Skeletal muscle tissue (tissue), 4 donors: ENCODE measurements around the gene PACSIN2. TPM values are rescaled to one million over a fixed set of nuclear protein-coding genes. Genes with fewer than 3 reads are reported as not detected.
"Not testable (repeated sequence)": the region's sequence is repeated elsewhere in the genome, so short reads cannot be mapped to it uniquely, and the experiment has no call there.

Experiments used
- H3K27ac ChIP-seq: one replicate; pipeline ENCODE4 v1.7.0; 2013; ENCODE audit warnings: mild to moderate bottlenecking, low read depth, low read length, inconsistent platforms
- H3K27me3 ChIP-seq, 3 donors: one replicate each; pipeline ENCODE4 v1.7.0; 2013; ENCODE audit warnings: low read length in 3 of 3; ENCODE audit not compliant: control insufficient read depth in 3 of 3, insufficient read depth in 3 of 3
- H3K36me3 ChIP-seq, 3 donors: one replicate each; pipeline ENCODE4 v1.7.0; 2013; ENCODE audit warnings: low read length in 3 of 3; ENCODE audit not compliant: control insufficient read depth in 3 of 3, insufficient read depth in 3 of 3
- H3K4me1 ChIP-seq, 3 donors: one replicate each; pipeline ENCODE4 v1.7.0; 2013; ENCODE audit warnings: low read length in 3 of 3, mild to moderate bottlenecking in 3 of 3; ENCODE audit not compliant: control insufficient read depth in 3 of 3, insufficient read depth in 3 of 3
- H3K4me3 ChIP-seq, 3 donors: one replicate each; pipeline ENCODE4 v1.7.0; 2013; ENCODE audit warnings: low read length in 3 of 3
- H3K9ac ChIP-seq, 3 donors: one replicate each; pipeline ENCODE4 v1.7.0; 2013; ENCODE audit warnings: low read length in 3 of 3, mild to moderate bottlenecking in 3 of 3, moderate library complexity in 2 of 3, low read depth in 1 of 3
- H3K9me3 ChIP-seq, 3 donors: one replicate each; pipeline ENCODE4 v1.7.0; 2013; ENCODE audit warnings: low read length in 3 of 3; ENCODE audit not compliant: control insufficient read depth in 3 of 3
- total RNA-seq: library from RNA; depleted of rRNA; stranded (reverse); fragments of >200 nt; gene quantifications from one replicate; pipeline ENCODE4 v1.2.3, GENCODE V29; 2014
- donor health status: Osteomylitis.

The PACSIN2 gene
- total RNA-seq, 1 donor from 2014 or later = 20.9 TPM

GRCh38 chr22:43002202-43002586, 12.8 kb downstream of the PACSIN2 start:
- H3K4me3 ChIP-seq = no peak overlapping the region
- H3K9me3 ChIP-seq = no peaks in the 10 kb centered on the region
- no peak overlapping the region for H3K27ac ChIP-seq
- H3K9ac ChIP-seq = no peak overlapping the region
- H3K36me3 ChIP-seq = no peaks in the 10 kb centered on the region
- H3K4me1 ChIP-seq = peaks cover 25 to 45% (median 31%) of the 10 kb centered on the region in 3 donors
- no peaks in the 10 kb centered on the region for H3K27me3 ChIP-seq

- peak overlapping the region in 2 of 3 donors; percentile 54 to 57 for H3K9ac ChIP-seq
- no peak overlapping the region for H3K4me3 ChIP-seq
- peaks cover 25 to 51% (median 34%) of the 10 kb centered on the region in 3 donors for H3K4me1 ChIP-seq
- H3K9me3 ChIP-seq = no peaks in the 10 kb centered on the region
- no peak overlapping the region for H3K27ac ChIP-seq
- H3K27me3 ChIP-seq = no peaks in the 10 kb centered on the region
- no peaks in the 10 kb centered on the region for H3K36me3 ChIP-seq
Measured at GRCh38 chr22:43001271-43002201, 13.4 kb downstream of the PACSIN2 start.

- Histone ChIP-seq H3K27ac (no peak overlapping the region), H3K9ac (peak overlapping the region in 2 of 3 donors; percentile 1 to 54), H3K27me3 (no peaks in the 10 kb centered on the region), H3K4me1 (peaks cover 27 to 55% (median 38%) of the 10 kb centered on the region in 3 donors), H3K4me3 (no peak overlapping the region), H3K36me3 (no peaks in the 10 kb centered on the region), H3K9me3 (no peaks in the 10 kb centered on the region)
Measured at GRCh38 chr22:43000441-43001175, 14.3 kb downstream of the PACSIN2 start.

GRCh38 chr22:42997582-42998090, 17.3 kb downstream of the PACSIN2 start:
- no peak overlapping the region for H3K9ac ChIP-seq

GRCh38 chr22:42996646-42997365, 18.1 kb downstream of the PACSIN2 start:
- H3K4me1 ChIP-seq = peaks cover 43 to 61% (median 46%) of the 10 kb centered on the region in 3 donors

More at GRCh38 chr22:42997582-42998090, 17.3 kb downstream of the PACSIN2 start:
- Histone ChIP-seq H3K9me3 (no peaks in the 10 kb centered on the region), H3K27ac (no peak overlapping the region), H3K4me1 (peaks cover 50 to 67% (median 53%) of the 10 kb centered on the region in 3 donors), H3K27me3 (no peaks in the 10 kb centered on the region), H3K36me3 (no peaks in the 10 kb centered on the region), H3K4me3 (no peak overlapping the region)

GRCh38 chr22:42995654-42996053, 19.3 kb downstream of the PACSIN2 start:
- peaks cover 32 to 53% (median 34%) of the 10 kb centered on the region in 3 donors for H3K4me1 ChIP-seq
- H3K9me3 ChIP-seq, H3K27me3 ChIP-seq, H3K4me3 ChIP-seq, H3K36me3 ChIP-seq: not testable (repeated sequence)
- peak overlapping the region in 2 of 3 donors; percentile 41 to 57 for H3K9ac ChIP-seq
- H3K27ac ChIP-seq = peak overlapping the region; percentile 44

More at GRCh38 chr22:42996646-42997365, 18.1 kb downstream of the PACSIN2 start:
- H3K36me3 ChIP-seq = no peaks in the 10 kb centered on the region
- no peaks in the 10 kb centered on the region for H3K9me3 ChIP-seq
- H3K9ac ChIP-seq = no peak overlapping the region
- no peak overlapping the region for H3K27ac ChIP-seq
- no peaks in the 10 kb centered on the region for H3K27me3 ChIP-seq
- no peak overlapping the region for H3K4me3 ChIP-seq

GRCh38 chr22:42994917-42995562, 19.9 kb downstream of the PACSIN2 start:
- Histone ChIP-seq H3K4me1 (peaks cover 26 to 53% (median 33%) of the 10 kb centered on the region in 3 donors), H3K27ac (peak overlapping the region; percentile 49), H3K4me3 (peak overlapping the region in 2 of 3 donors; percentile 21 to 36), H3K9me3 (no peaks in the 10 kb centered on the region), H3K27me3 (no peaks in the 10 kb centered on the region), H3K9ac (peak overlapping the region; percentile 41 to 74 (median 57)), H3K36me3 (no peaks in the 10 kb centered on the region)

GRCh38 chr22:42994276-42994916, 20.6 kb downstream of the PACSIN2 start:
- Histone ChIP-seq H3K27me3 (no peaks in the 10 kb centered on the region), H3K4me3 (no peak overlapping the region), H3K4me1 (peaks cover 24 to 48% (median 31%) of the 10 kb centered on the region in 3 donors), H3K9me3 (no peaks in the 10 kb centered on the region), H3K36me3 (no peaks in the 10 kb centered on the region), H3K27ac (peak overlapping the region; percentile 49), H3K9ac (peak overlapping the region in 2 of 3 donors; percentile 57 to 74)
